Subcutaneous abdominal adipose tissue (tissue), 5 donors: Measurements from ENCODE around the gene MMP17.

Experiments used
- H3K27ac ChIP-seq: one replicate; pipeline ENCODE4 v1.7.0; 2013; ENCODE audit warnings: low read depth, mild to moderate bottlenecking, inconsistent platforms, low read length, moderate library complexity
- H3K27me3 ChIP-seq, 5 donors: one replicate each; pipeline ENCODE4 v1.7.0; 2013; ENCODE audit warnings: low read length in 5 of 5, inconsistent platforms in 1 of 5; ENCODE audit not compliant: control insufficient read depth in 5 of 5, insufficient read depth in 4 of 5
- H3K36me3 ChIP-seq, 5 donors: one replicate each; pipeline ENCODE4 v1.7.0; 2013; ENCODE audit warnings: low read length in 5 of 5; ENCODE audit not compliant: control insufficient read depth in 5 of 5, insufficient read depth in 5 of 5
- H3K4me1 ChIP-seq, 5 donors: one replicate each; pipeline ENCODE4 v1.7.0; 2013; ENCODE audit warnings: low read length in 5 of 5, mild to moderate bottlenecking in 3 of 5, moderate library complexity in 1 of 5; ENCODE audit not compliant: control insufficient read depth in 5 of 5, insufficient read depth in 5 of 5
- H3K4me3 ChIP-seq, 5 donors: one replicate each; pipeline ENCODE4 v1.7.0; 2013; ENCODE audit warnings: low read length in 5 of 5, low read depth in 1 of 5
- H3K9ac ChIP-seq, 5 donors: one replicate each; pipeline ENCODE4 v1.7.0; 2013; ENCODE audit warnings: low read length in 5 of 5, mild to moderate bottlenecking in 4 of 5, moderate library complexity in 3 of 5
- H3K9me3 ChIP-seq, 5 donors: one replicate each; pipeline ENCODE4 v1.7.0; 2013; ENCODE audit warnings: low read length in 5 of 5; ENCODE audit not compliant: control insufficient read depth in 5 of 5
- donor health status: healthy.
- donor health status: healthy.
- donor health status: healthy.
- donor health status: healthy.
- donor health status: healthy.

The MMP17 gene

DNA sequence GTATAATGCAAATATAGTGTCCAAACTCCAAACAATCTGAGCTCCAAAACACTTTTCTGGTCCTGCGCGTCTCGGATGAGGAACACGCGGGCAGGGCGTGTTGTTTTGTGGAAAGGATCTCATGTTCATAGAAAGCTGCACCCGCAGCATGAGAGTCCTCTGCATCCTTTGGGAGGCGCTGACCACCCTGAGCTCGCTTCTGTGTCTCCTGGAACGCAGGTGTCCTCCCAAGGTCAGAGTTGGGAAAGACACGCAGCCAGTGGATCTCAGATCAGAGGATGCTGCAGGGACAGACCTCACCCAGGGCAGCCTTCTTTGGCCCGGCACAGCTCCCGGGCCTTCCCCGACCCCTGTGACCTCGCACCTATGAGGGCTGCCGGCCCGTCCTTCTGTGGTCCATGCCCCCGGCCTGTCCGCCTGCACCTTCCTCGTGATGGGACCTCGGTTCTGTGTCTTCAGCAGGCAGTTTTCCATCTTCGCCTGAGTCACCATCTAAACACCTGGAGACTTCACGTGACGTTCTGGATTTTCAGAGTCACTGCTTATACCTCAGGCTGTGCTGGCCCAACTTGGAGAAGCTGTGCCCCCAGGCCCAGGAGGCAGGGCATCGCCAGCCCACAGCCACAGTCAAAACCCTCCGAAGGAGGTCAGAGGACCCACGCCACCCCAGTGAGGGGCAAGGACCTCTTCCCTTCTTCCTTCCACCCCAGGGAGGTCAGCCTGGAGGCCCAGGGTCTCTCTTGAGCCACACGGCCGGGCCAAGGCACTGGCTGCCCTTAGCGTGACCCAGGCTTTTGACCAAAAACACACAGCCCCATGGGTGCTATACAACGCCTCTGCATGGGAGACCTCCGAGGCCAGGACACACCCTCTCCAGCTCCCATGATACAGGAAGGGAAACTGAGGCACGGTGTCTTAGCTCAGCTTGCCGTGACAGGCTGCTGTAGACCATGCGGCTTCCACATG is 25.9 kb downstream of the MMP17 start:
- Histone ChIP-seq H3K36me3 (peaks cover 0 to 21% (median 4%) of the 10 kb centered on the region in 5 donors), H3K27me3 (peaks cover 0 to 31% (median 8%) of the 10 kb centered on the region in 5 donors)

DNA sequence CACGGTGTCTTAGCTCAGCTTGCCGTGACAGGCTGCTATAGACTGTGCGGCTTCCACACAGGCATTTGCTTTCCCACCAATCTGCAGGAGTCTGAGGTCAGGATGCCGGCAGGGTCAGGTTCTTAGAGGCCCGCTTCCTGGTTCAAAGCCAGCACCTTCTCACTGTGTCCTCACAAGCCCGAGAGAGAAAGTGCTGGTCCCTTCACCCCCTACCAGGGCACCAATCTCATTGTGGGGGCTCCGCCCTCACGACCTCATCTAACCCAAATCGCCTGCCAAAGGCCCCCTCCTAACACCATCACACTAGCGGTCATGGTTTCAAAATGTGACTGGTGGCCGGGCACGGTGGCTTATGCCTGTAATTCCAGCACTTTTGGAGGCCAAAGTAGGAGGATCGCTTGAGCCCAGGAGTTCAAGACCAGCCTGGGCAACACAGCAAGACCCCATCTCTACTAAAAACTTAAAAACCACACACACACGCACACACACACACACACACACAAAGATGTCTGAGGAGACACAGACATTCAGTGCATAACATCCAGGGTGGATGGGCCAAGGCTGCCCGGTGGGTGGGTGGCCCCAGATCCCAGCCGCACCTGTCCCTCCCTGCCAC is 26.8 kb downstream of the MMP17 start:
- H3K9ac ChIP-seq = no peak overlapping the region
- no peaks in the 10 kb centered on the region for H3K4me1 ChIP-seq
- H3K4me3 ChIP-seq = no peak overlapping the region
- H3K27me3 ChIP-seq = peaks cover 0 to 31% (median 8%) of the 10 kb centered on the region in 5 donors
- H3K27ac ChIP-seq = no peak overlapping the region
- peaks cover 0 to 17% (median 4%) of the 10 kb centered on the region in 5 donors for H3K36me3 ChIP-seq
- peaks cover 0 to 3% (median 0%) of the 10 kb centered on the region in 5 donors for H3K9me3 ChIP-seq

More for the DNA sequence above, 25.9 kb downstream of the MMP17 start:
- no peak overlapping the region for H3K9ac ChIP-seq
- no peaks in the 10 kb centered on the region for H3K4me1 ChIP-seq
- H3K4me3 ChIP-seq = no peak overlapping the region
- H3K9me3 ChIP-seq = peaks cover 0 to 3% (median 0%) of the 10 kb centered on the region in 5 donors
- H3K27ac ChIP-seq = no peak overlapping the region

- Histone ChIP-seq H3K4me1 (peaks cover 0 to 5% (median 4%) of the 10 kb centered on the region in 5 donors), H3K27me3 (peaks cover 0 to 31% (median 8%) of the 10 kb centered on the region in 5 donors), H3K27ac (no peak overlapping the region), H3K9ac (no peak overlapping the region), H3K9me3 (peaks cover 0 to 3% (median 0%) of the 10 kb centered on the region in 5 donors), H3K36me3 (peaks cover 0 to 10% (median under 1%) of the 10 kb centered on the region in 5 donors), H3K4me3 (no peak overlapping the region)
Observed at GRCh38 chr12:131855521-131856142, 27.4 kb downstream of the MMP17 start.

DNA sequence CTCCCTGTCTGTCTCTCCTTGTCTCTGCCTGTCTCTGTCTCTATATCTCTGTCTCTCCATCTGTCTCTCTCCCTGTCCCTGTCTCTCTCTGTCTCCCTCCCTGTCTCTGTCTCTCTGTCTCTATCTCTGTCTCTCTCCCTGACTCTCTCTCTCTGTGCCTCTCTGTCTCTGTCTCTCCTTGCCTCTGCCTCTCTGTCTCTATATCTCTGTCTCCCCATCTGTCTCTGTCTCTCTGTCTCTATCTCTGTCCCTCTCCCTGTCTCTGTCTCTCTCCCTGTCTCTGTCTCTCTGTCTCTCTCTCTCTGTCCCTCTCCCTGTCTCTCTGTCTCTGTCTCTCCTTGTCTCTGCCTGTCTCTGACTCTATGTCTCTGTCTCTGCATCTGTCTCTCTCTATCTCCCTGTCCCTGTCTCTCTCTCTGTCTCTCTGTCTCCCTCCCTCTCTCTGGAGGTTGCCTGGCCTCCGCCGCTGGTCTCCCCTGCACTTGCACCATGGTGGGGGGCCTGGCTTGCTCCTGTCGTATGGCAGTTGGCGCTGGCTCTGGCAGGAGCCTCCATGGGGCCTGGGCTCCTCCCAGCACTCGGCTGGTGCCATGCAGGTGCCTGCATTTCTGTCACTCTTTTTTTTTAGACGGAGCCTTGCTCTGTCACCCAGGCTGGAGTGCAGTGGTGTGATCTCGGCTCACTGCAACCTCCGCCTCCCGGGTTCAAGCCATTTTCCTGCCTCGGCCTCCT is 28.3 kb downstream of the MMP17 start:
- Histone ChIP-seq H3K4me1 (peaks cover 1 to 13% (median 10%) of the 10 kb centered on the region in 5 donors), H3K9me3 (peaks cover 0 to 3% (median 0%) of the 10 kb centered on the region in 5 donors), H3K27me3 (peaks cover 0 to 31% (median 8%) of the 10 kb centered on the region in 5 donors), H3K4me3 (no peak overlapping the region), H3K9ac (no peak overlapping the region), H3K27ac (no peak overlapping the region), H3K36me3 (peaks cover 0 to 1% (median 0%) of the 10 kb centered on the region in 5 donors)

DNA sequence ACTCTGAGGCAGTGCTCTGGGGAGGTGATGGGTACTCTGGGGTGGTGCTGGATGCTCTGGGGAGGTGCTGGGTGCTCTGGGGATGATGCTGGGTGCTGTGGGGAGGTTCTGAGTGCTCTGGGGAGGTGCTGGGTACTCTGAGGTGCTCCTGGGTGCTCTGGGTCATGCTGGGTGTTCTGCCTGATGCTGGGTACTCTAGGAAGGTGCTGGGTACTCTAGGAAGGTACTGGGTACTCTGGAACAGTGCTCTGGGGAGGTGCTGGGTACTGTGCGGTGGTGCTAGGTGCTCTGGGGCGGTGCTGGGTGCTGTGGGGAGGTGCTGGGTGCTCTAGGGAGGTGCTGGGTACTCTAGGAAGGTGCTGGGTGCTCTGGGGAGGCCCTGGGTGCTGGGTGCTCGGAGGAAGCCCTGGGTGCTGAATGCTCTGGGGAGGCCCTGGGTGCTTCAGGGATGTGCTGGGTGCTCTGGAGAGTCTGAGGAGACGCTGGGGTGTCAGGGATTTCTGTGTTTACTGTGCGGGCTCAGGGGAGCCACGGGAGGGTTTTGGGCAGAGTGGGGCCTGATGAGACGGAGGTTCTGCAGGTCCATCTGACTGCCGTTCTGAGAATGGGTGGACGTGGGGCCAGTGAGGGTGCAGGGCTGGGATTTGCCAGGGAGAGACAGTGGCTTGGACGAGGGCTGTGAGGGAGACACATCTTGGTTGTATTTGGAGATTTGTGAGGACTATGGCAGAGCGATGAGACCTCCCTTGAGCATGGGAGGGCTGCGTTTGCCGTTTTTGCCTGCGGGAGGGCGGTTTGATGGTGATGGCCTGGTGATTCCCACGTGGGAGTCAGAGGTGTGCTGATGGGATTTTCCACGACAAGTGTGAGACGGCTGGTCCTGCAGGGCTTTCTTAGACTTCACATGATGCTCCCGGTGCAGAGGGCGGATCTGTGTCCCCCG is 30.0 kb downstream of the MMP17 start:
- H3K9ac ChIP-seq = no peak overlapping the region
- no peaks in the 10 kb centered on the region for H3K36me3 ChIP-seq
- peaks cover 0 to 3% (median 0%) of the 10 kb centered on the region in 5 donors for H3K9me3 ChIP-seq
- peaks cover 1 to 20% (median 12%) of the 10 kb centered on the region in 5 donors for H3K4me1 ChIP-seq
- H3K27ac ChIP-seq = no peak overlapping the region
- no peak overlapping the region for H3K4me3 ChIP-seq
- H3K27me3 ChIP-seq = peaks cover 0 to 29% (median 8%) of the 10 kb centered on the region in 5 donors

- H3K36me3 ChIP-seq = no peaks in the 10 kb centered on the region
- peaks cover 0 to 8% (median 6%) of the 10 kb centered on the region in 5 donors for H3K27me3 ChIP-seq
- H3K9ac ChIP-seq = peak overlapping the region in 2 of 5 donors; percentile 61 to 62
- H3K27ac ChIP-seq = no peak overlapping the region
- no peaks in the 10 kb centered on the region for H3K9me3 ChIP-seq
- H3K4me3 ChIP-seq = peak overlapping the region; percentile 33 to 66 (median 54)
- peaks cover 1 to 20% (median 12%) of the 10 kb centered on the region in 5 donors for H3K4me1 ChIP-seq
Observed at GRCh38 chr12:131860472-131861260, 32.5 kb downstream of the MMP17 start.

GRCh38 chr12:131861261-131862083 is 33.3 kb downstream of the MMP17 start:
- H3K9ac ChIP-seq = no peak overlapping the region
- H3K4me1 ChIP-seq = peaks cover 1 to 20% (median 12%) of the 10 kb centered on the region in 5 donors
- no peaks in the 10 kb centered on the region for H3K36me3 ChIP-seq
- H3K27me3 ChIP-seq = peaks cover 0 to 3% (median under 1%) of the 10 kb centered on the region in 5 donors
- no peak overlapping the region for H3K4me3 ChIP-seq
- H3K27ac ChIP-seq = no peak overlapping the region
- H3K9me3 ChIP-seq = no peaks in the 10 kb centered on the region

GRCh38 chr12:131862084-131862441 is 33.9 kb downstream of the MMP17 start:
- no peak overlapping the region for H3K9ac ChIP-seq
- H3K27me3 ChIP-seq = no peaks in the 10 kb centered on the region
- no peak overlapping the region for H3K4me3 ChIP-seq
- no peaks in the 10 kb centered on the region for H3K9me3 ChIP-seq
- H3K36me3 ChIP-seq = no peaks in the 10 kb centered on the region
- no peak overlapping the region for H3K27ac ChIP-seq
- peaks cover 1 to 20% (median 12%) of the 10 kb centered on the region in 5 donors for H3K4me1 ChIP-seq
